COR-L47 (cell line): Measurements from ENCODE around the gene GASK1A.
"Not testable (repeated sequence)": the region's sequence is repeated elsewhere in the genome, so short reads cannot be mapped to it uniquely, and the experiment has no call there.

Experiments
- DNase-seq: peaks from one replicate; lab custom pipeline; 2025; lab: John Stamatoyannopoulos, UW

The GASK1A gene

DNA sequence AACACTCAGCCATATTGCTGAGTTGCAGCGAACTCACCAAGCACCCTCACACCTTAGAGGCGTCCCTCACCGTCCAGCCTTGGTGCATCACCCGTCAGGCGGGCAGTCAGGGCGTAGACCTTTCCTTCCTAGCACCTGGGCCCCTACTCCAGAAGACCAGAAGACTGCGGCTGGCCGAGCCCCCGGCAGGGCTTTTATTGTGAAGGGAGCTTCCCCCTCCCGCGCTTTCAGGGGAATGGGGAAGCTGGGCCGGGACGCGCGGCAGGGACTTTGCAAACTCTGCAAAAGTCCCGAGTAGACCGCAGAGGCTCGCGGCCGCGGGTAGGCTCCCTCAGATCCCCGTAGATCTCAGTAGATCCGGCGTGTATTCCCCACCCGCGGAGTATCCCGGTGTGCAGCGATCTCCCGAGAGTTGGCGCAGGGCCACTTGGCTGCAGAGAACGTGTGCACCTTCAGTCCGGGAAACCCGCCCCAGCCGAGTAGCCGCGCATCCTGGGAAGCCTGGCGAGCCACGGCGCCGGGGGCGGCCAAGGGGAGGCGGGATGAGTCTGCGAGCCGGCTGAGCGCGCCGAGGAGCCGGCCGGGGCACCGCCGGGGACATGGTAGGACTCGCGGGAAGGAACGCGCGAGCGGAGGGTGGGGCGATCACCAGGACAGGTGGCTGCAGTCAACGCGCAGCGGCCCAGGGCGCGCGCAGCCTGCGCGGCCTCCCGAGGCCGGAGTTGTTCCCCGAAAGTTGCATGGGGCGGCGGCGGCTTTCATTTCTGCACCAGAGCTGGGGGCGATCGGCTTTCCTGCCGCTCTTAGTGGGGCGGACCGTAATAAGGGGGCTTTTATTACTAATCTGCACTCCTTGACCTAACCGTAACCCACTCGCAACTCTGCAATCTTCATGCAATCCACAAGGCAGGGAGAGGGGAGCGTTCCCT is at the start of gene GASK1A:
Gene GASK1A, plus strand, starts transcription at position 268 of the 929 bp plus-strand sequence. Its CDS starts 332 bp downstream, at position 600.
- DNase-seq: no peak

DNA sequence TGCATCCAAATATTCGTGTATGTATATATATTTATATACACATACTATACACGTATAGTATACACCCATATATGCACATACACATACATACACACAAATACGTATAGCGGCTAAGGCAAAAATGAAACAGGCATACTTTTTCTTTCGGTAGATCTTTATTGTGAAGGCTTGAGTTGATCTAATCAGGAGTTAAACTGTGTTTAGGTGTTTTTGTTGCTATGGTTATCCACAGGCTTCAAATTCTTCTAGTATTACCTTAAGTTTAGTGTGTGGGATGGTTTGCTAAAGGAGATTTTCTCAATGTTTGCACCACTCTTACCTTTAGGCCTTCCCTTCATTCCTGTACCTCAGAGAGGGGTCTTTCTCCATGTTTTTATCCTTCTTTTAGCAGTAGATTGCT is 45.0 kb upstream of the GASK1A start:
- DNase-seq: no peak

DNA sequence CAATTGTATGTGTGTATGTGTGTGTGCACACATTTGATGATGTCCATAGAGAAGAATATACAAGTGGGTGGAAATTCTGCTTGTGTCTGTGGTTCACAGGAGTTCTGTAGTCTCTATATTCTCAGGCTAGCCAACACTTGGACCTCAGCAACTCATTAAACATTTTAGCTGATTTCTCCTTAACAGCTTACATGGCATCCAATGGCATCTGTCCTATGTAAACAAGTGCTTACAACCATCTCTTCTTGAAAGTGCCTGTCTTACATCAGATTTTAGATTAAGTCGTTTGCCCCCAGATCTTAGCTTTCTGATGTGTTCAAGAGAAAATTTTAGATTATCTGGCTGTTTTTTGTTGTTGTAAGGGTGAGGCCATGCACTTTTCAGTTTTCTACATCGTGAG is 44.2 kb upstream of the GASK1A start:
- no peak for DNase-seq

DNA sequence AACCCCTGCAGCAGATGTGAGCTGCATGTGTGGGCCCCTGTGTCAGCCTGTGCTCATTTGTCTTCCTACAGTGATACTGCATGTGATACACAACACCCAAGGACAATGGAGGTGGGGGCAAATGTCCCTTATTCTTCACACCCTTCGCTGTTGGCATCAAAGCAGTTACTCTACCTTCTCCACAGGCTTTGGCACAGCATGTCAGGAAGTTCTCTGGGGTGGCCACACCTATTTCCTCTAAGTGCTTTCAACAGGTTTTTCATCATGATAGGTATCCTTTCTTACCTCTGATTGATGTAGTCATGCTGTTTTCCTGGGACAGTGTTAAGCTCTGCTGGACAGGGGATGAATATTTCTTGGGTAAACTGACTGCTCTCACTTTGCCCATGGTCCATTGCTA is 43.6 kb upstream of the GASK1A start:
- DNase-seq: no peak

DNA sequence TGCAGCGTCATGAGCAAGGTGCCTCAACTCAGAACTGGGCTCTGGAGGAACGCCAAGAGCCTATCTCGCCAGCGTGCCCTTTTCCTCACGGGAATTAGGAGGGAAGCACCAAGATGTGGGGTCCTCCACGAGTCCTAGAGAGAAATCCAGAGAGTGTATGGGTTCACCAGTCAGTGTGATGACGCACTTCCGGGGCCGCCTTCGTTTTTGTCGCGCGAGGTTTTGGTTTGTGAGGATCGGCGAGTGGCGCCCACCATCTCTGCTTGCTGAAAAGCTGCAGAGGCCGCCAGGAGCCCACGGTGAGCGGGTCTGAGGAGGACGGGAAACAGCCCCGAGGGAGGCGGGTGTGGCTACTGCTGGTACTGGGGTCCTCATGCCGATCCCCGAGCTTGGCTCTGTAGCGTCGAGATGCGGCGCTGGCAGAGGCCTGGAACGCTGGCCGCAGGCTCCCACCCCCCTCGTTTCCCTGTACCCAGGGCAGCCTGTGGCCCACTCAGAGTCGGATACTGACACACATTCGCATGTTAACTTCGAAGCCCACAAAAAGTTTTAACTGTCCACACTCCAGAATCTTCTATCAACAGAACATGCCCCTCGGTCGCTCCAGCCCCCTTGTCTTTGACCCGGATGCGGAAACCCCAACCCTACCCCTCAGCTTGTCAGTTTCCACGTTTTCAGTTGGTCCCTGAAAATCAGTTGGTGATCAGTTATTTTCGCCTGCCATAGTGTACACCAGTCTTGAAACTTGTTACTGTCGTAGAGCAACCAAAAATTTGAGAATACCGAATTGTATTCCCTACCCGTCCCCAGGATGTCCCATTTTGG is 42.7 kb upstream of the GASK1A start:
- peak; percentile 78 for DNase-seq

DNA sequence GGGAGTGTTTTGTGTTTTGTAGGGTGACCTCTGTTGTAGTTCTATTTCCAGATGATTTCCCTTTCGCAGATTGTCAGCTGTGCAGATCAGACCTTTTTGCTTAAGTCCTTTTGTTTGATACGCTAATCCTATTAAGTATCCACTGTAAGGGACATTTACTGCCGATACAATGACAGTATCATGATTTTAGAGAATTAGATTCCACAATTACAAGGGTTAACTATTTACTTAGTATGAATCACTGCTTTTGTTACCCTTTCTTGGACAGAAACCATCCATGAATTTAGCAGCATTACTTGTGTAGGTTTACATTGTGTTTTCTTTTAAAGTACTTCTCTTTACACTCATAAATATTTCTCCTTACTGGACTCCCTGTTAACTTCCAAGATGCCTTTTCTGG is 41.8 kb upstream of the GASK1A start:
- DNase-seq: no peak

DNA sequence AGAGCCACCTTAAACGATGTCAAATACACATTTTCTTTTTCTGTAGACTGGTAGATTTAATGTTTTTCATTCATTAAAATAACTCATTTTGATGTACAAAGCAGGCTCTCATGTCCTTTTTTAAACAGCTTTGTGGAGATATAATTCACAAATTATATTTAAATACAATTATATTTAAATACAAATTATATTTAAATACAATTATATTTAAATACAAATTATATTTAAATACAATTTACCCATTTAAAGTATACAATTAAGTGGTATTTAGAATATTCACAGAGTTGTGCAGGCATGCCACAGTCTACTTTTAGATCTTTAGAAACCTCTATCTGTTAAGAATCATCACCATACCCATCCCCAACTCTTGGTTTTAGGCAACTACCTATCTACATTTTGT is 36.4 kb upstream of the GASK1A start:
- DNase-seq: no peak

DNA sequence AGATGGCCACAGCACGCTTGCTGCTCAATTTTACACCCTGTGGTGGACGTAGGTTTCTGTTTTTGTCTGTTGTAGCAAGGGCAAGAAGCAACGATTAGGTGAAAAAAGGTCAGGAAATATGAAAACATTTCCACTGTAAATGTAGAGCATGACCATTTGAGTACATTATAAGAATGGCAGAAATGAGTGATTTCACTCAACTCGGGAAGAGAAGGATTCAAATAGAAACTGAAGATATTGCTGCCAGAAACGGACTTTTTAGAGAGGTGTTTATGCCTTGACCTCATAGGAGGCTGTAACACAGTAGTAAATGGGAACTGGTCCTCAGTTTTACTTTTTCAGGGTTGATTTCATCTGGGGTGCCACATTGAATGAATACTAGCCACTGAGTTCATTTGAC is 33.1 kb upstream of the GASK1A start:
- DNase-seq: no peak

DNA sequence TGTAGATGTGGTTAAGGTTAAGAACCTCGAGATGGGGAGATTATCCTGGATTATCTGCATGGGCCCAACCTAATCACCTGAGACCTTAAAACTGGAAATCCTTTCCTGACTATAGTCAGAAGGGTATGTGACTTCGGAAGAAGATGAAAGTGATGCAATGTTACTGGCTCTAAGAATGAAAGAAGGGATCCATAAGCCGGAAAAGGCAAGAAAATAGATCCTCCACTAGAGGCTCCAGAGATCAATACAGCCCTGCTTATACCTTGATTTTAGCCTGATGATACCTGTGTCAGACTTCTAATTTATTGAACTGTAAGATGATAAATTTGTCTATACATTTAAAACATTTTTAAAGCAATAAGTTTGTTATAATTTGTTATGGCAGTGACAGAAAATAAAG is 21.5 kb upstream of the GASK1A start:
- no peak for DNase-seq

DNA sequence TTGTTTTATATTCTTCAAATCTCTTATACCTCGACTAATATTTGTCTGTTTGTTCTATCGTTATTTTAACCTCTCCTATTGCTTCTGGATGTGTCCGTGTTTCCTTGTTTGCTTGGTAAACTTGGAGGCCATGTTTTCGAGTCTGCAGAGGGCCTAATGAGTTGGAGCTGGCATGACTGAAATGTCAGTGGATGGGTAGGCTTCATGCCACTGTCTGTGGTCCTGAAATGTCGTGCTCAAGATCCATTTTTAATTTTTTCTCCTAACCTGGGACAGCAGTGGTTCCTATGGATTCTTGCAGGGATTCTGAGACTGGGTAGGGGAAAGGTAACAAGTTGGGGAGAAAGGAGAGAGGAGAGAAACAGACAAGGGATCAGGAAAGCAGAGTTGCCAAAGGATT is 18.8 kb upstream of the GASK1A start:
- DNase-seq: no peak

DNA sequence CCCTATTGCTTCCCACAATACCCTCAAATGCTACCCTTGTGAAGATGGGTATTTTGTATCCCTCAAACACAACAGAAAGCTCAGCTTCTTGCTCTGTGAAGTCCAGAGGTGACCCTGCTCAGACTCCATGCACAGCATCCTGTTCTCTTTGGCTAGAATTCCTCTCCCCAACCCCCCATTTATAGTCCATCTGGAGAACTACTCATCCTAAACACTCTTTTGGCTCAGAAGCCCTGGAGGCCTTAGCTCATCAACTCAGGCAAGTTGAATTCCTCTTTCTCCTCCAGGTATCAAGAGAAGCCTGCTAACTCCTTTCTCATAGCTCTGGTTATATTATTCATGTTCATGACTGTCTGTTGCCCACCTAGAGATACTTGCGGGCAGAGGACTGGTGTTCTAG is 18.3 kb upstream of the GASK1A start:
- no peak for DNase-seq

DNA sequence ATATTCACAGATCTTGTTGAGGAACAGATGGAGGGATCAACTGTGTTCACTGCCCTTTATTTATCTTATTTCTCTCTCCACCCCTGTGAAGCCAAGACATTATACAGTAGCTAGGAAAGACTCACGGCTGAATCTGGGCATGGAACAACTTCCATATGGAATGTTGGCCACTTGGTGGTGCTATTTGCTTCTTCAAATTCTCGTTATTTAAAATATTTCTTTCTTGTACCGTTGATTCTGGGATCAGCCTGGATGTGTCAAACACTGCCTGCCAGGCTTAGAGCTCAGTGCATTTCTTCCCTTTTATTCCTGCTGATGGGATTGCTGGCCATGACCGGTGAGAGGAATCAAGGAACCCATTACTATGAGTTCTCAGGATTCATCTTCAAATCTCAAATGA is 17.5 kb upstream of the GASK1A start:
- DNase-seq: no peak

DNA sequence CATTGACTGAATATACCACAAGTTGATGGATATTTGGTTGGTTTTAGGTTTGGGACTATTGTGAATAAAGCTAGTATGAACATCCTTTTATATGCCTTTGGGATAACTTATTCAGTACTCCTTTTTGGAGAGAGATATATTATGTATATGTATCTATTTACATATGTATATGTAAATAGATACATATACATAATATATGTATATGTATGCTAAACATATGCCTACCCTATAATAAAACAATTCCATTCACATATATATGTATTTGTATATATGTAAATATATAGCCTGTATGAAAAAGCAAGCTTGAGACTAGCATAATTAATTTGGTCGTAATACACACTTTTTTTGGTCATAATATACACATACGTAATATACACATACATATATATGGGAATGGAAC is 15.8 kb upstream of the GASK1A start:
- no peak for DNase-seq

DNA sequence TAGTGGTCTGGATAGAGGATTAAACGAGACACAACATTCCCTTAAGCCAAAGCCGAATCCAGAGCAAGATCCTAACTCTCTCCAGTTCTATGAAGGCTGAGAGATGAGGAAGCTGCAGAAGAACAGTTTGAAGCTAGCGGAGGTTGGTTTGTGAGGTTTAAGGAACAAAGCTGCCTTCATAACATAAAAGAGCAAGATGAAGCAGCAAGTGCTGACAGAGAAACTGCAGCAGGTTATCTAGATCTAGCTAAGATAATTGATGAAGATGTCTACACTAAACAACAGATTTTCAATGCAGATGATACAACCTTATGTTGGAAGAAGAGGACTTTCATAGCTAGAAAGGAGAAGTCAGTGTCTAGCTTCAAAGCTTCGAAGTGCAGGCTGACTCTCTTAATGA is 14.8 kb upstream of the GASK1A start:
- DNase-seq: no peak

DNA sequence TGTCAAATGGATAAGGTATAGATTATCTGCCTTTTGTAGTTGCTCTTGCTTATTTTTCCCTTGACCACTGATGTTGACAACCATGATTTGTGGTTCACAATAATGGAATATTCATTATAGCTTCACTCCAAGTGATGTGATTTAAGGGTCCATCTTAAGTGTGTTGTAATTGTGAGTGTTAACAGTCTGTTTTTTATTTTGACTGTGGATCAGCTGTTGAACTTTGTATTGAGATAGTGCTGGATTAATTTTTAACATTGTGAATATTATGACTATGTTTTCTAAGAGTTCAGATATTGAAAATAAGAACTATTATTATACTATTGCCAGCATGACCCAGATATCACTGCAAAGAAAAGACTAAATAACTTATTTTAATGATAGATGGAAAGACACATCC is 8.6 kb upstream of the GASK1A start:
- no peak for DNase-seq

DNA sequence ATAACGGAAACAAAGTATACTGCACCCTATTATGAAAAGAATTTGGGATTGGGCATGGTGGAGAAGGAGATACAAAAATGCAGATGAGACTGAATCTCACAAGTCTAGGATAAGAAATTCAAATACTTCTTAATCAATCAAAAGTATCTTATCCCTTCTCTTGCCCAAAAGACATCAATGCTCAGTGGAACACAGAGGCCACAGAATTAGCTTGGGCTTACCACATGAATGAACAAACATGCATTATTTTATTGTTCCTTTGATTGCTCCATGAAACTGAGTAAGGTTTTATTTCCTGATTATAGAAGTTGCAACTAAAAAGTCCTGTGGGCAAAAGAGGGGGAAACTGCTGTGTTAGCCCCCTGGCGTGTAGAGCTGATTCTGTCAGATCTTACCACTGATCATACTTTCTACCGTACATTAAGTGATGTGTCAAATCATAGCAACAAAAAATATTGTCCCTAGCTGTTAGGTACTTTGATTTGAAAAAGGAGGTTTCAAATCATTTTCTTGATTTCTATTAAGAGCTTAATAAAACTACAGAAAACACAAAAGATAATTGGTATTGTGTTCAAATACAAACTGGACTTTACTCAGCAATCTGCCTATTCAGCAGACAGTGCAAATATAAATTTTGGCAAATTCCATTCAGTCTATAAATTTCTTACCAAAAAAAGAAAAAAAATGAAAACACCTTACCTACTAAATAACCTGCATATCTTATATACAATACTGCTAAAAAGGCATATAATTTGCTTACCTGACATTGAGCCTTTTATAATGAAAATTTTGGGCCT is 7.9 kb upstream of the GASK1A start:
- DNase-seq: no peak

DNA sequence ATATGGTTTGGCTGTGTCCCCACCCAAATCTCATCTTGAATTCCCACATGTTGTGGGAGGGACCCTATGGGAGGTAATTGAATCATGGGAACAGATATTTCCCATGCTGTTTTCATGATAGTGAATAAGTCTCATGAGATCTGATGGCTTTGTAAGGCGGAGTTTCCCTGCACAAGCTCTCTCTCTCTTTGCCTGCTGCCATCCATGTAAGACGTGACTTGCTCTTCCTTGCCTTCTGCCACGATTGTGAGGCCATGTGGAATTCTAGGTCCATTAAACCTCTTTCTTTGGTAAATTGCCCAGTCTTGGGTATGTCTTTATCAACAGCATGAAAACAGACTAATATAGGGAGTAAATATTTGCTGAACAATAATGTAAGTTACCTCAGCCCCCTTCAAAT is 4.2 kb upstream of the GASK1A start:
- not testable (repeated sequence) for DNase-seq

DNA sequence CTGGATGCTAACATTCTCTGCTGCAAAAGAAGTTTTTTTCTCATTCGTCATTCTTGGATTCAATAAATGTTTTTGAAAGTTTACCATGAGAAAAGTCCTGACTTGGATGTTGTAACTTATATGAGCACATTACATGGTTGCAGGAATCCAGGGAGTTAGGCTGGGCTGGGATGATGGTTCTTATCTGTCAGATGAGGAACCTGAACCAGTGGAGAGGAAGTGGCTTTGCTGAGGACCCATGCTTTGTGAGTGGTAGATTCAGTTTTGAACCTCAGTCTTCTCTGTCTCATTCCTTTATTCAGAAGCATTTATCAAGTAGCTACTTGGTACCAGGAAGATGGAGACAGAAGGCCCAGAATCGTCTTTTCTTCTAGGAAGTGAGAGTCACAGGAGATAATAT is 3.7 kb upstream of the GASK1A start:
- DNase-seq: no peak

DNA sequence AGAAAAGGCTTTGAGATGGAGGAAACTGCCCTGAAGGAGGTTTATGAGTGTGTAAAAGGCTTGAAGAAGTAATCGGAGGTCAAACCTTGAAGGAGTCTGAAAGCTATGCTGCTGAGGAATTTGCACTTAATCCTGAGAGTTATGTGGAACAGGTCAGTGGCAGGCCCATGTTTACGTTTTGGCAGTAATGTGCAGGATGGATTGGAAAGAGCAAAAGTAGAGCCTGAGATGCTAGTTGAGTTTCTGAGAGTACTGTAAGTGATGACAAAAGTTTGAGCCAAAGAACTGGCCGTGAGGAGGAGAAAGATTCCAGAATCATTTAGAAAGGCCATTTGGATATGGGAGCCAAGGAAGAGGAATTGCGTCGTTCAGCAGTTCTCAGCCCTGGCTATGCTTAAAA is 3.2 kb upstream of the GASK1A start:
- DNase-seq: no peak

DNA sequence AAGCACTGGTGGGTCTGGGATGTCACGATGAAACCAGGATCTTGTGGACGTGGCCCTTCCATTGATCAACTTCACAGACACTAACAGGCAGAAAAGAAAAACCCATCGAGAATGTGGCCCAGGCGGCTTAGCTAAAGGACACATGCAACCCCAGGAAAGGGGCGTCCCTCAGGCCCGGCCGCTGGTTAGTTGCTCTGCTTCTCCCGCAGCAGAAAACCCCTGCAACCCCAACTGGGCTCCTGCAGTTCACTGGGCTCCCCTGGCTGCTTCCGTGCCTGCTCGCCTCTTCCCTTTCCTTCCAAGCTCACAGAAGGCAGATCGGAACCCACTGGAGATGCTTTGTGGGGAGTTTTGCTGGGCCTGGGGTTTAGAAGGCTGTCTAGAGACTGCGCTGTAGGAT is 1.1 kb downstream of the GASK1A start:
- no peak for DNase-seq

DNA sequence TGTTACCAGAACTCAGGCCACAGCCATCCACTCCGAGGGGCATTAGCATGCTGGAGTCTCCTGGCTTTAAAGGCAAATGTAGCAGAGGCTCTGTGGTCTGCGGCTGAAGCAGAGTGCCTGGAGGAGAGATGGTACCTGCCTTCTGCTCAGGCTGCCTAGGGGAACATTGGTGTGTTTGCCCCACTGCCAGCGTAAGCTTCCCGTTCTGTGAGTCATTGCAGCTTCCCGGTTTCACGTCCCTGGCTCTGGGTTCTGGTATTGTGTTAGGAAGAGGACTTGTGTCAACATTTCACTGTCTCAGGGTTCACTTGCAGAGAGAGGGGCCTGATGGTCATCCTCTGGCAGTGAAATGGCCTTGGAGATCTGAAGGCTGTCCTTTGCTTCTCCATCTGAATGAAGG is 1.8 kb downstream of the GASK1A start:
- DNase-seq: no peak

DNA sequence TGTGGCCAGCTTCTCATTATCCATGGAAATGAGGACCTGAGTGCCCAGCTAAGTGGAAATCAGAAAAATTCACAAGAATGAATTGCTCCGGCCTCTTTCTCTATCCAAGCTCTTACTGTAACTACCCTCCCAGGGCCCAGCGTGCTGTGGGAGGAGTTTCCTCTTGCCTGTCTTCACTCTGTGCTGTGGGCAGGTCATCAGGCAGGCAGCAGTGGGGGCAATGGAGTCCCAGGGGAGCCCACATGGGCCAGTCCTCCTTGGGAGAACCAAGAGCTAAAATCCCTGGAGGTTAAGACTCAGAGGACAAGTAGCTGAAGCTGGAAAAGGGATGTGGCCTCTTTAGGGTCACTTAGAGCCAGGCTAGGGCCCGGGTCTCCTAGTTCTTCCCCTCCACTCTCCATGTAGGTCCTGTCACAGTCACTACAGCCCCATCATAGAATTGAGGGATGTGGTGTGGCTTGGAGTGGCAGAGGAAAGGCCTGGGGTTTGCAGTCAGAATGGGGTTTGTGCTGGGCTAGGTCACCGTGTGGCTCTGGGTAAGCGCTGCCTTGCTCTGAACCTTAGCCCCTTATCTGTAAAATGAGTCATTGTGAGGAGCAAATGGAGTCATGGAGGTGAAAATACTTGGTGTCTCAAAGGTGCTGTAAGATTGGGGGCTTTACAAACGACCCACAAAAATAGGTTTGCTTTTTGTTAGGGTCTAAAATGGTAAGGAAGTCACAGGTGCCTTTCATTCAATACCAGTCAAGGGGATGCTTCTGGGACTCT is 3.7 kb downstream of the GASK1A start:
- no peak for DNase-seq
